GM18868 (cell line): ENCODE results near the gene PERM1.

ENCODE experiments used
- ATAC-seq: cut with Tn5 transposase; IDR thresholded peaks from one replicate; pipeline ENCODE4 v1.9.1; 2021; ENCODE audit warnings: mild to moderate bottlenecking, moderate library complexity; ENCODE audit not compliant: unreplicated experiment

The PERM1 gene

GRCh38 chr1:937521-937920, 44.4 kb downstream of the PERM1 start:
- no peak for ATAC-seq

DNA sequence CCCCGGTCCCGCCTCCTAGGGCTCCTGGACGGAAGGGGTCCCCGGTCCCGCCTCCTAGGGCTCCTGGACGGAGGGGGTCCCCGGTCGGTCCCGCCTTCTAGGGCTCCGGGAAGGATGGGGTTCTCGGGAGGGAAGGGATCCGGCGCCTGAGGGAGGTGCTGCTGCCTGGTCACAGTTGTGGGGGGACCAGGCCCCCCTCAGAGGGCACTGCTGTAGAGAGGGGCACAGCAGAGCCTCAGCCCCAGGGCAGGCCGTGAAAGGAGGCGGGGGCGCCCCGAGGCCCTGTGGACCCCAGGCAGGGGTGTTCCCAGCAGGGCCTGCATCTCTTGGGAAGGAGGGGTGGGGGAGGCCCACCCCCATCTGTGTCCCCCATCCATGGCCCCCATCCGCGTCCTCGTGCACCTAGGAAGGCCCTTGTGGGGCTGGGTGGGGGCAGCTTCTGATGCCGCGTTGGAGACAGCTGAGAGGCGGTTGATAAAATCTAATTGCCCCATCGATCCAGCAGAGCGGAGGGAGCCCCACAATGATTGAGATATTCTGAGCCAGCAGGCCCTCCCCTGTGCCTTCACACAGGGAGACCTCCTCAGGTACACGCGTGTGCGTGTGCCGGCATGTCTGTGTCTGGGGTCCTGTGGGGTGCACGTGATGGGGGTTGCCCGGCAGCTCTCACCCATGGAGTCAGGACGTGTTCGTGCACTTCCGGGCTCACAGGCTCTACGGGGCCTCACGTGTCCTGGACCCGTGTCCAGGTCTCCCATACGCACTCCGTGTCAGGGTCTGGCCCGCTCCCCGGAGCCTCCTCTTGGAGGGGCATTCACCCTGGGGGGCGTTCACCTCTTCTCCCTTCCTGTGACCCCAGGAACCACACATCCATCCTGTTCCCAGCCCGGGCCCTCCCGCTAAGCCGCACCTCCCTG, 45.3 kb downstream of the PERM1 start:
- ATAC-seq = no peak

GRCh38 chr1:935751-936231, 46.1 kb downstream of the PERM1 start:
- ATAC-seq = no peak

GRCh38 chr1:934991-935750, 46.7 kb downstream of the PERM1 start:
- no peak for ATAC-seq

DNA sequence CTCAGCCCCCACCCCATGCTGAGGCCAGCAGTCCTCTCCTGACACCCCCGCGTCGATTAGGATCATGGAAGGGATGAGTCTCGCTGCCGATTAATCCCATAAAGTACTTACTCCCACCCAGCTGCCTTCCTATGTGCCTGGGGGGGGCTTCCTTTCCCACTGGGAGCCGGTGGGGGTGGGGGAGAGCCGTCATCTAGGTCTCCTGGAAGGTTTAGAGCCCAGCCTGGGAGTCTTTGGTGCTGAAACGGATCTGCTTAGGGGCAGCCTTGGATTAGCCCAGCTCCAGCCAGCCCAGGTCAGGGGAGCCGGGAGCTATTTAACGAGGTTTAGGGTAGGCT, 48.3 kb downstream of the PERM1 start:
- ATAC-seq = no peak

DNA sequence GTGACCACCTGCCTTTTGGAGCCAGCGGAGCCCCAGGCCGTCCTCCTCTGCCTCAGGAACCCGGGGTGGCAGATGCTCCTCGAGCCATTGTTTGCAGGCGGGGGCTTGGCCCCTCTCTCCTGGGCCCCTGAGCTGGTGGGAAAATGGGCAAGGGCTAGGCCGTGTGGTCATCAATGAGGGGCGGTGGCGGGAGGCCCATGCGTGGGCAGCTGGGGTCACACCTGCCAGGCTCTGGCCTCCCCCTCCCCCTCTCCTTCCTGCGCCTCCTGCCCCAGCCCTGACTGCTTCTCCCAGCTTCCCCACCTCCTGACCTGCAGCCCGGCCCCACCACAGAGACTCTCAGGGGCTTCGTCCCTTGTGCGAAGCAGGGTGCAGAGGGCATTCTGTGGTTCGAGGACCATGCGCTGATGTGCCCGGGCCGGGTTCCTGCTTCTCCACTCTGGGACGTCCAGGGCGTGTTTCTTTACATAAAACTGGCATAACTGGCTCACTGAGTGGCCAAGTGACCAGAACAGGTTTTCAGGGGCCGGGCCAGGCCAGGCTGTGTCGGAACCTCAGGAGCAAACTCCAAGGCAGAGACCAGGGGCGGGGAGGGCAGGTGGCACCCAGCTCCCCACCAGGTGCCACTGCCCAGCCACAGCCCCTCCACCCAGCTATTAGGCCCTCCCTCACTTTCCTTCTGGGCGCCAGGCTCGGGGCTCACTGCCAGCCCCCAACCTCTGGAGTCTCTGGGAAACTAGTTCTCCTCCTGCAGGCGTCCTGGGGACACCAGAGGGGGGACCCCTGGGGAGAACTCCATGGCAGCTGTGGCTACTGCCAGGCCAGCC, 48.9 kb downstream of the PERM1 start:
- ATAC-seq = no peak

DNA sequence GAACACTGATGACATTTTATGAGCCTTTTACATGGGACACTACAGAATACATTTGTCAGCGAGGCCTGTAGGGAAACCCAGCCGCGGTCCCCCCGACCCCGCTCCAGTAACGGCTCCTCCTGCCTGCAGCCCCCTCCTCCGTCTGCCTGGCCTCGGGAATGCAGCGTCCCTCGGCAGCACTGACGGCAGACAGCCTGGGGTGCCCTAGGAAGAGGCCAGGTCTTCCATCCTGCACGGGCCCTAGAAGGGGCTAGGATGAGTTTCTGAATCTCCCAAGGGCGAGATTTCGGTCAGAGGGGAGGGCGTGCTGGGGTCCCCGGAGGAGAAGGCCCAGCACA, 49.8 kb downstream of the PERM1 start:
- no peak for ATAC-seq

- ATAC-seq = no peak
These were observed 50.3 kb downstream of the PERM1 start for GRCh38 chr1:931380-932172.

- no peak for ATAC-seq
These were observed 51.2 kb downstream of the PERM1 start for GRCh38 chr1:930633-931138.

GRCh38 chr1:929712-930632, 51.9 kb downstream of the PERM1 start:
- ATAC-seq = no peak

- no peak for ATAC-seq
These were observed 52.9 kb downstream of the PERM1 start for GRCh38 chr1:928825-929661.

DNA sequence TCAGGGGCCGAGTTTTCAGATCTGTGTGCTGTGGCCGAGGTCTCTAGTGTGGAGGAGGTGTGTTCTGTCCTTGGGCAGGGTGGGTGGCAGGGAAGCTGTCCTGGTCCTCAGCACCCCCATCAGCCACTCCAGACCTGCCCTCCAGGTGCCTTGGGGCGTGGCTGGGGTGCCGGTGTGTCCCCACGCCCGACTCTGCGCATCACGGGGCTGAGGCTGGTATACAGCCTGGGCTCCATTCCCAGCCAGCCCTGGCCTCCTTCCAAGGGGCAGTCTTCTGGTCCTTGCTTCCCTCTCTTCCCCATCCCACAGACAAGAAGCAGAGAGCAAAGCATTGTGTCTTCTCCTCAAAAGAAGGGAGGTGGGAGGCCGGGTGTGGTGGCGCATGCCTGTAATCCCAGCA, 54.1 kb downstream of the PERM1 start:
- ATAC-seq = no peak

DNA sequence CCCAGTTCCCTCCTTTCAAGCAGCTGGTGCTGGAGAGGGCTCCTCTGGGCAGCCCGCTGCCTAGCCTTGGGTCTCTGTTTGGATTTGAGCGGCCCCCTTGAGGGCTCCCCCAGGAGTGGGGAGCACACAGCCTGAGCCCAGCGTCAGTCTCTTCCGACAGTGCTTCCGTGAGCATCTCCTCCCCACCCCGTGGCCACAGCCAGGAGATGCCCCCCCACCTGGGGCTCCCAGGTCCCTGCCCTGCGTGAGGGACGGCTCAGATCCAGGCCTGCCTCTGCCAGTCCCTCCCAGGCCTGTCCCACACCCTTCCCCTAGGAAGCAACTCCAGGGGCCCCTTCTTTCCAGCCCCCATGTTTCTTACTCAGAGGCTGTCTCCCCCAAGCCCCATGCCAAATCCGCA, 54.7 kb downstream of the PERM1 start:
- ATAC-seq = no peak

- ATAC-seq = no peak
These were observed 56.1 kb downstream of the PERM1 start for GRCh38 chr1:925561-926421.
